HepG2 (cell line): Measurements from ENCODE around the gene KLC3.
A peak's percentile ranks its signal among the peaks of the same experiment; 100 is the strongest.

ENCODE experiments used
- ARNT ChIP-seq: fragments of 450-650 bp; IDR thresholded peaks from 2 replicates; pipeline ENCODE4 v1.6.1; 2017
- CHCHD3 ChIP-seq: sonication (generic); formaldehyde crosslinking; IDR thresholded peaks from 2 replicates; pipeline ENCODE4 v1.8.0; 2022; ENCODE audit warnings: mild to moderate bottlenecking, missing genetic modification reagents, moderate library complexity
- CTCF ChIP-seq: sonication (generic); formaldehyde crosslinking; IDR thresholded peaks from 2 replicates; pipeline ENCODE4 v1.5.0; 2020; ENCODE audit warnings: mild to moderate bottlenecking, missing genetic modification reagents, moderate library complexity
- E2F2 ChIP-seq: sonication (generic); formaldehyde crosslinking; IDR thresholded peaks from 2 replicates; pipeline ENCODE4 v1.4.0; 2020; ENCODE audit warnings: missing genetic modification reagents, borderline replicate concordance
- EZH2 ChIP-seq: conservative IDR thresholded peaks from 2 replicates; pipeline ENCODE4 v1.6.1; 2012; ENCODE audit warnings: mild to moderate bottlenecking, low read depth, low read length, moderate library complexity
- FOXK2 ChIP-seq: fragments of 450-650 bp; IDR thresholded peaks from 2 replicates; pipeline ENCODE4 v1.6.1; 2016
- NFYB ChIP-seq: sonication (generic); formaldehyde crosslinking; IDR thresholded peaks from 2 replicates; pipeline ENCODE4 v1.4.0; 2020; ENCODE audit warnings: missing genetic modification reagents
- SMC3 ChIP-seq: IDR thresholded peaks from 2 replicates; pipeline ENCODE4 v1.6.1; 2011; ENCODE audit warnings: low read length, improper control_type of control experiment
- TEAD2 ChIP-seq: sonication (generic); formaldehyde crosslinking; IDR thresholded peaks from 2 replicates; pipeline ENCODE4 v1.9.0; 2021; ENCODE audit warnings: missing genetic modification reagents
- TEAD3 ChIP-seq: optimal IDR thresholded peaks from 2 replicates; pipeline ENCODE3; 2016; ENCODE audit warnings: borderline replicate concordance
- ZNF839 ChIP-seq: sonication (generic); formaldehyde crosslinking; IDR thresholded peaks from 2 replicates; pipeline ENCODE4 v1.4.0; 2020; ENCODE audit warnings: missing genetic modification reagents, mild to moderate bottlenecking, borderline replicate concordance
- ZSCAN29 ChIP-seq: sonication (generic); formaldehyde crosslinking; conservative IDR thresholded peaks from 2 replicates; pipeline ENCODE4 v1.4.0; 2020; ENCODE audit warnings: mild to moderate bottlenecking, missing genetic modification reagents
- TF ChIP-seq, protein P1 (sequence below): sonication (generic); formaldehyde crosslinking; IDR thresholded peaks from 2 replicates; pipeline ENCODE4 v1.8.1; 2023; ENCODE audit warnings: mild to moderate bottlenecking, missing genetic modification reagents
- TF ChIP-seq, protein P2 (sequence below): sonication (generic); formaldehyde crosslinking; IDR thresholded peaks from 2 replicates; pipeline ENCODE4 v1.4.0; 2020; ENCODE audit warnings: missing genetic modification reagents, low read depth, mild to moderate bottlenecking, borderline replicate concordance

GRCh38 chr19:45331411-45331810, 9.1 kb upstream of the KLC3 start:
- TF ChIP-seq CHCHD3 (no peak), TEAD3 (no peak), ARNT (no peak), CTCF (CRISPR knock-in tag) (no peak), FOXK2 (no peak), SMC3 (no peak), TEAD2 (no peak), ZNF839 (CRISPR knock-in tag) (no peak), E2F2 (CRISPR knock-in tag) (no peak), NFYB (CRISPR knock-in tag) (peak; percentile 59), EZH2 (no peak), ZSCAN29 (CRISPR knock-in tag) (no peak)
- TF ChIP-seq, protein P1, sequence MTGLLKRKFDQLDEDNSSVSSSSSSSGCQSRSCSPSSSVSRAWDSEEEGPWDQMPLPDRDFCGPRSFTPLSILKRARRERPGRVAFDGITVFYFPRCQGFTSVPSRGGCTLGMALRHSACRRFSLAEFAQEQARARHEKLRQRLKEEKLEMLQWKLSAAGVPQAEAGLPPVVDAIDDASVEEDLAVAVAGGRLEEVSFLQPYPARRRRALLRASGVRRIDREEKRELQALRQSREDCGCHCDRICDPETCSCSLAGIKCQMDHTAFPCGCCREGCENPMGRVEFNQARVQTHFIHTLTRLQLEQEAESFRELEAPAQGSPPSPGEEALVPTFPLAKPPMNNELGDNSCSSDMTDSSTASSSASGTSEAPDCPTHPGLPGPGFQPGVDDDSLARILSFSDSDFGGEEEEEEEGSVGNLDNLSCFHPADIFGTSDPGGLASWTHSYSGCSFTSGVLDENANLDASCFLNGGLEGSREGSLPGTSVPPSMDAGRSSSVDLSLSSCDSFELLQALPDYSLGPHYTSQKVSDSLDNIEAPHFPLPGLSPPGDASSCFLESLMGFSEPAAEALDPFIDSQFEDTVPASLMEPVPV (CRISPR knock-in tag) = no peak
- TF ChIP-seq, protein P2, sequence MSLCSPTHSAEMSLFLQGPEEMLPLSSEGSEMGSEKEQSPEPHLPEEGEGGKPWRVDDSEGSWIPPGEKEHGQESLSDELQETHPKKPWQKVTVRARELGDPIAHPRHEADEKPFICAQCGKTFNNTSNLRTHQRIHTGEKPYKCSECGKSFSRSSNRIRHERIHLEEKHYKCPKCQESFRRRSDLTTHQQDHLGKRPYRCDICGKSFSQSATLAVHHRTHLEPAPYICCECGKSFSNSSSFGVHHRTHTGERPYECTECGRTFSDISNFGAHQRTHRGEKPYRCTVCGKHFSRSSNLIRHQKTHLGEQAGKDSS = no peak
